WTC11 (cell line): ENCODE measurements around the gene ITPR1. TPM values are rescaled to one million over a fixed set of nuclear protein-coding genes. Genes with fewer than 3 reads are reported as not detected.

Source experiments
- ATAC-seq: fragments of 200-7000 bp; cut with Tn5 transposase; 2 replicates; pipeline ENCODE4 v1.10.0; 2021; ENCODE audit warnings: mild to moderate bottlenecking, moderate library complexity
- CTCF ChIA-PET: fragments of 300-600 bp; sonication (Branson Sonifier 250); formaldehyde crosslinking; loops from one replicate; lab custom pipeline; 2021; ENCODE audit warnings: antibody characterized with exemption; lab: Charles Lee
- POLR2A ChIA-PET: fragments of 350-600 bp; sonication (Branson Sonifier 250); formaldehyde crosslinking; loops from one replicate; lab custom pipeline; 2021; ENCODE audit warnings: antibody characterized with exemption; lab: Charles Lee
- DNase-seq: peaks from one replicate; pipeline ENCODE4 v3.0.0; 2021; ENCODE audit warnings: low spot score
- H3K27ac Mint-ChIP-seq: 2 replicates; pipeline ENCODE4 v1.8.0; 2021; ENCODE audit warnings: mixed read lengths
- H3K27me3 Mint-ChIP-seq: 2 replicates; pipeline ENCODE4 v1.8.0; 2021; ENCODE audit warnings: low read depth, mild to moderate bottlenecking, moderate library complexity, mixed read lengths
- H3K36me3 Mint-ChIP-seq: 2 replicates; pipeline ENCODE4 v1.8.0; 2021; ENCODE audit warnings: mixed read lengths
- H3K4me1 Mint-ChIP-seq: 2 replicates; pipeline ENCODE4 v1.8.0; 2022; ENCODE audit warnings: mixed read lengths
- H3K4me3 Mint-ChIP-seq: 2 replicates; pipeline ENCODE4 v1.8.0; 2021; ENCODE audit warnings: mild to moderate bottlenecking, moderate library complexity, mixed read lengths
- H3K9me3 Mint-ChIP-seq: 2 replicates; pipeline ENCODE4 v1.8.0; 2021; ENCODE audit warnings: mixed read lengths
- CBFB ChIP-seq: sonication (generic); formaldehyde crosslinking; IDR thresholded peaks from 2 replicates; pipeline ENCODE4 v1.8.1; 2022; ENCODE audit warnings: mild to moderate bottlenecking, low read depth, missing genetic modification reagents
- CREB1 ChIP-seq: sonication (generic); formaldehyde crosslinking; IDR thresholded peaks from 2 replicates; pipeline ENCODE4 v1.8.0; 2023; ENCODE audit warnings: mild to moderate bottlenecking, missing genetic modification reagents
- ELF4 ChIP-seq: sonication (generic); formaldehyde crosslinking; IDR thresholded peaks from 2 replicates; pipeline ENCODE4 v1.8.1; 2022; ENCODE audit warnings: low read depth, mild to moderate bottlenecking, moderate library complexity, missing genetic modification reagents
- GABPB1 ChIP-seq: sonication (generic); formaldehyde crosslinking; IDR thresholded peaks from 2 replicates; pipeline ENCODE4 v1.8.1; 2023; ENCODE audit warnings: mild to moderate bottlenecking, missing genetic modification reagents
- JUN ChIP-seq: sonication (generic); formaldehyde crosslinking; IDR thresholded peaks from 2 replicates; pipeline ENCODE4 v1.8.0; 2023; ENCODE audit warnings: mild to moderate bottlenecking, missing genetic modification reagents
- KAT7 ChIP-seq: sonication (generic); formaldehyde crosslinking; IDR thresholded peaks from 2 replicates; pipeline ENCODE4 v1.8.1; 2023; ENCODE audit warnings: missing genetic modification reagents, mild to moderate bottlenecking, borderline replicate concordance
- NFE2L1 ChIP-seq: sonication (generic); formaldehyde crosslinking; IDR thresholded peaks from 2 replicates; pipeline ENCODE4 v1.8.1; 2023; ENCODE audit warnings: missing genetic modification reagents
- NFYB ChIP-seq: sonication (generic); formaldehyde crosslinking; conservative IDR thresholded peaks from 2 replicates; pipeline ENCODE4 v1.8.0; 2022; ENCODE audit warnings: low read depth, missing genetic modification reagents
- NR2C2 ChIP-seq: sonication (generic); formaldehyde crosslinking; IDR thresholded peaks from 2 replicates; pipeline ENCODE4 v1.8.0; 2022; ENCODE audit warnings: mild to moderate bottlenecking, missing genetic modification reagents
- PRRX2 ChIP-seq: fragments of 250-450 bp; sonication (Bioruptor Pico); IDR thresholded peaks from 2 replicates; pipeline ENCODE4 v1.8.0; 2021; ENCODE audit warnings: mild to moderate bottlenecking
- SMAD3 ChIP-seq: sonication (generic); formaldehyde crosslinking; IDR thresholded peaks from 2 replicates; pipeline ENCODE4 v1.8.0; 2022; ENCODE audit warnings: missing genetic modification reagents, mild to moderate bottlenecking, borderline replicate concordance
- TP53 ChIP-seq: sonication (generic); formaldehyde crosslinking; IDR thresholded peaks from 2 replicates; pipeline ENCODE4 v1.8.1; 2023; ENCODE audit warnings: mild to moderate bottlenecking, missing genetic modification reagents
- ZNF219 ChIP-seq: sonication (generic); formaldehyde crosslinking; IDR thresholded peaks from 2 replicates; pipeline ENCODE4 v1.8.0; 2023; ENCODE audit warnings: missing genetic modification reagents, mild to moderate bottlenecking, borderline replicate concordance
- ZNF232 ChIP-seq: sonication (generic); formaldehyde crosslinking; IDR thresholded peaks from 2 replicates; pipeline ENCODE4 v1.8.0; 2022; ENCODE audit warnings: mild to moderate bottlenecking, missing genetic modification reagents
- total RNA-seq: library from RNA; stranded (reverse); gene quantifications from 3 replicates; pipeline ENCODE4 v1.2.3, GENCODE V29; 2021
- TF ChIP-seq, protein P1 (sequence below): sonication (generic); formaldehyde crosslinking; IDR thresholded peaks from 2 replicates; pipeline ENCODE4 v1.8.1; 2022; ENCODE audit warnings: low read depth, missing genetic modification reagents, borderline replicate concordance
- TF ChIP-seq, protein P2 (sequence below): sonication (generic); formaldehyde crosslinking; conservative IDR thresholded peaks from 2 replicates; pipeline ENCODE4 v1.8.1; 2023; ENCODE audit warnings: mild to moderate bottlenecking, low read depth, missing genetic modification reagents, moderate library complexity
- TF ChIP-seq, protein P3 (sequence below): fragments of 200-600 bp; IDR thresholded peaks from 2 replicates; pipeline ENCODE4 v1.8.0; 2022; ENCODE audit warnings: antibody characterized with exemption
- TF ChIP-seq, protein P4 (sequence below): sonication (generic); formaldehyde crosslinking; IDR thresholded peaks from 2 replicates; pipeline ENCODE4 v1.8.1; 2023; ENCODE audit warnings: mild to moderate bottlenecking, missing genetic modification reagents, borderline replicate concordance
- TF ChIP-seq, protein P5 (sequence below): fragments of 250-450 bp; sonication (Bioruptor Pico); IDR thresholded peaks from 2 replicates; pipeline ENCODE4 v1.9.0; 2021; ENCODE audit warnings: moderate library complexity, mild to moderate bottlenecking, inconsistent platforms, borderline replicate concordance
- TF ChIP-seq, protein P6 (sequence below): sonication (generic); formaldehyde crosslinking; IDR thresholded peaks from 2 replicates; pipeline ENCODE4 v1.8.1; 2023; ENCODE audit warnings: mild to moderate bottlenecking, moderate library complexity, missing genetic modification reagents
- TF ChIP-seq, protein P7 (sequence below): sonication (generic); formaldehyde crosslinking; IDR thresholded peaks from 2 replicates; pipeline ENCODE4 v1.8.1; 2023; ENCODE audit warnings: mild to moderate bottlenecking, missing genetic modification reagents
- TF ChIP-seq, protein P8 (sequence below): sonication (generic); formaldehyde crosslinking; IDR thresholded peaks from 2 replicates; pipeline ENCODE4 v1.8.1; 2022; ENCODE audit warnings: missing genetic modification reagents, borderline replicate concordance

ITPR1 gene
- total RNA-seq, 1 experiment from 2014 or later = 11.8 TPM

DNA sequence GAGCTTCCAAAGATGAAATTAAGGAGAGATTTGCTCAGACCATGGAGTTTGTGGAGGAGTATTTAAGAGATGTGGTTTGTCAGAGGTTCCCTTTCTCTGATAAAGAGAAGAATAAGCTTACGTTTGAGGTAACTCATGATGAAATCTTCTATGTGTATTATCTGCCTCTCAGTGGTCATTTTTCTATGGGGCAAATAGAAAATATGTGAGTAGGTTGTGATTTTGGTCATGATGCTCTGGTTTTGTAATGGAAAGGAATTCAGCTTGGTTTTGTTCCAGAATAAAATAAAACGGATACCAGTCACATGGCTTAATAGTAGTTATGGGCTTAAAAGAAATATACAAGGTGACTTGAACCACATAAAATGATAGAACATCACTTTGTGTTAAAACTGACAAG is 181.1 kb downstream of the ITPR1 start (continued):
- TF ChIP-seq, protein P1, sequence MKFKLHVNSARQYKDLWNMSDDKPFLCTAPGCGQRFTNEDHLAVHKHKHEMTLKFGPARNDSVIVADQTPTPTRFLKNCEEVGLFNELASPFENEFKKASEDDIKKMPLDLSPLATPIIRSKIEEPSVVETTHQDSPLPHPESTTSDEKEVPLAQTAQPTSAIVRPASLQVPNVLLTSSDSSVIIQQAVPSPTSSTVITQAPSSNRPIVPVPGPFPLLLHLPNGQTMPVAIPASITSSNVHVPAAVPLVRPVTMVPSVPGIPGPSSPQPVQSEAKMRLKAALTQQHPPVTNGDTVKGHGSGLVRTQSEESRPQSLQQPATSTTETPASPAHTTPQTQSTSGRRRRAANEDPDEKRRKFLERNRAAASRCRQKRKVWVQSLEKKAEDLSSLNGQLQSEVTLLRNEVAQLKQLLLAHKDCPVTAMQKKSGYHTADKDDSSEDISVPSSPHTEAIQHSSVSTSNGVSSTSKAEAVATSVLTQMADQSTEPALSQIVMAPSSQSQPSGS (CRISPR knock-in tag) = no peak
- TF ChIP-seq JUN (CRISPR knock-in tag) (no peak), CBFB (CRISPR knock-in tag) (no peak)
- TF ChIP-seq, protein P2, sequence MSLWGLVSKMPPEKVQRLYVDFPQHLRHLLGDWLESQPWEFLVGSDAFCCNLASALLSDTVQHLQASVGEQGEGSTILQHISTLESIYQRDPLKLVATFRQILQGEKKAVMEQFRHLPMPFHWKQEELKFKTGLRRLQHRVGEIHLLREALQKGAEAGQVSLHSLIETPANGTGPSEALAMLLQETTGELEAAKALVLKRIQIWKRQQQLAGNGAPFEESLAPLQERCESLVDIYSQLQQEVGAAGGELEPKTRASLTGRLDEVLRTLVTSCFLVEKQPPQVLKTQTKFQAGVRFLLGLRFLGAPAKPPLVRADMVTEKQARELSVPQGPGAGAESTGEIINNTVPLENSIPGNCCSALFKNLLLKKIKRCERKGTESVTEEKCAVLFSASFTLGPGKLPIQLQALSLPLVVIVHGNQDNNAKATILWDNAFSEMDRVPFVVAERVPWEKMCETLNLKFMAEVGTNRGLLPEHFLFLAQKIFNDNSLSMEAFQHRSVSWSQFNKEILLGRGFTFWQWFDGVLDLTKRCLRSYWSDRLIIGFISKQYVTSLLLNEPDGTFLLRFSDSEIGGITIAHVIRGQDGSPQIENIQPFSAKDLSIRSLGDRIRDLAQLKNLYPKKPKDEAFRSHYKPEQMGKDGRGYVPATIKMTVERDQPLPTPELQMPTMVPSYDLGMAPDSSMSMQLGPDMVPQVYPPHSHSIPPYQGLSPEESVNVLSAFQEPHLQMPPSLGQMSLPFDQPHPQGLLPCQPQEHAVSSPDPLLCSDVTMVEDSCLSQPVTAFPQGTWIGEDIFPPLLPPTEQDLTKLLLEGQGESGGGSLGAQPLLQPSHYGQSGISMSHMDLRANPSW (CRISPR knock-in tag) = no peak
- TF ChIP-seq, protein P3, sequence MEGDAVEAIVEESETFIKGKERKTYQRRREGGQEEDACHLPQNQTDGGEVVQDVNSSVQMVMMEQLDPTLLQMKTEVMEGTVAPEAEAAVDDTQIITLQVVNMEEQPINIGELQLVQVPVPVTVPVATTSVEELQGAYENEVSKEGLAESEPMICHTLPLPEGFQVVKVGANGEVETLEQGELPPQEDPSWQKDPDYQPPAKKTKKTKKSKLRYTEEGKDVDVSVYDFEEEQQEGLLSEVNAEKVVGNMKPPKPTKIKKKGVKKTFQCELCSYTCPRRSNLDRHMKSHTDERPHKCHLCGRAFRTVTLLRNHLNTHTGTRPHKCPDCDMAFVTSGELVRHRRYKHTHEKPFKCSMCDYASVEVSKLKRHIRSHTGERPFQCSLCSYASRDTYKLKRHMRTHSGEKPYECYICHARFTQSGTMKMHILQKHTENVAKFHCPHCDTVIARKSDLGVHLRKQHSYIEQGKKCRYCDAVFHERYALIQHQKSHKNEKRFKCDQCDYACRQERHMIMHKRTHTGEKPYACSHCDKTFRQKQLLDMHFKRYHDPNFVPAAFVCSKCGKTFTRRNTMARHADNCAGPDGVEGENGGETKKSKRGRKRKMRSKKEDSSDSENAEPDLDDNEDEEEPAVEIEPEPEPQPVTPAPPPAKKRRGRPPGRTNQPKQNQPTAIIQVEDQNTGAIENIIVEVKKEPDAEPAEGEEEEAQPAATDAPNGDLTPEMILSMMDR = no peak
- TF ChIP-seq, protein P4, sequence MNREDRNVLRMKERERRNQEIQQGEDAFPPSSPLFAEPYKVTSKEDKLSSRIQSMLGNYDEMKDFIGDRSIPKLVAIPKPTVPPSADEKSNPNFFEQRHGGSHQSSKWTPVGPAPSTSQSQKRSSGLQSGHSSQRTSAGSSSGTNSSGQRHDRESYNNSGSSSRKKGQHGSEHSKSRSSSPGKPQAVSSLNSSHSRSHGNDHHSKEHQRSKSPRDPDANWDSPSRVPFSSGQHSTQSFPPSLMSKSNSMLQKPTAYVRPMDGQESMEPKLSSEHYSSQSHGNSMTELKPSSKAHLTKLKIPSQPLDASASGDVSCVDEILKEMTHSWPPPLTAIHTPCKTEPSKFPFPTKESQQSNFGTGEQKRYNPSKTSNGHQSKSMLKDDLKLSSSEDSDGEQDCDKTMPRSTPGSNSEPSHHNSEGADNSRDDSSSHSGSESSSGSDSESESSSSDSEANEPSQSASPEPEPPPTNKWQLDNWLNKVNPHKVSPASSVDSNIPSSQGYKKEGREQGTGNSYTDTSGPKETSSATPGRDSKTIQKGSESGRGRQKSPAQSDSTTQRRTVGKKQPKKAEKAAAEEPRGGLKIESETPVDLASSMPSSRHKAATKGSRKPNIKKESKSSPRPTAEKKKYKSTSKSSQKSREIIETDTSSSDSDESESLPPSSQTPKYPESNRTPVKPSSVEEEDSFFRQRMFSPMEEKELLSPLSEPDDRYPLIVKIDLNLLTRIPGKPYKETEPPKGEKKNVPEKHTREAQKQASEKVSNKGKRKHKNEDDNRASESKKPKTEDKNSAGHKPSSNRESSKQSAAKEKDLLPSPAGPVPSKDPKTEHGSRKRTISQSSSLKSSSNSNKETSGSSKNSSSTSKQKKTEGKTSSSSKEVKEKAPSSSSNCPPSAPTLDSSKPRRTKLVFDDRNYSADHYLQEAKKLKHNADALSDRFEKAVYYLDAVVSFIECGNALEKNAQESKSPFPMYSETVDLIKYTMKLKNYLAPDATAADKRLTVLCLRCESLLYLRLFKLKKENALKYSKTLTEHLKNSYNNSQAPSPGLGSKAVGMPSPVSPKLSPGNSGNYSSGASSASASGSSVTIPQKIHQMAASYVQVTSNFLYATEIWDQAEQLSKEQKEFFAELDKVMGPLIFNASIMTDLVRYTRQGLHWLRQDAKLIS (CRISPR knock-in tag) = no peak
- TF ChIP-seq, protein P5, sequence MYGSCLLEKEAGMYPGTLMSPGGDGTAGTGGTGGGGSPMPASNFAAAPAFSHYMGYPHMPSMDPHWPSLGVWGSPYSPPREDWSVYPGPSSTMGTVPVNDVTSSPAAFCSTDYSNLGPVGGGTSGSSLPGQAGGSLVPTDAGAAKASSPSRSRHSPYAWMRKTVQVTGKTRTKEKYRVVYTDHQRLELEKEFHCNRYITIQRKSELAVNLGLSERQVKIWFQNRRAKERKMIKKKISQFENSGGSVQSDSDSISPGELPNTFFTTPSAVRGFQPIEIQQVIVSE (CRISPR knock-in tag) = no peak
- TF ChIP-seq, protein P6, sequence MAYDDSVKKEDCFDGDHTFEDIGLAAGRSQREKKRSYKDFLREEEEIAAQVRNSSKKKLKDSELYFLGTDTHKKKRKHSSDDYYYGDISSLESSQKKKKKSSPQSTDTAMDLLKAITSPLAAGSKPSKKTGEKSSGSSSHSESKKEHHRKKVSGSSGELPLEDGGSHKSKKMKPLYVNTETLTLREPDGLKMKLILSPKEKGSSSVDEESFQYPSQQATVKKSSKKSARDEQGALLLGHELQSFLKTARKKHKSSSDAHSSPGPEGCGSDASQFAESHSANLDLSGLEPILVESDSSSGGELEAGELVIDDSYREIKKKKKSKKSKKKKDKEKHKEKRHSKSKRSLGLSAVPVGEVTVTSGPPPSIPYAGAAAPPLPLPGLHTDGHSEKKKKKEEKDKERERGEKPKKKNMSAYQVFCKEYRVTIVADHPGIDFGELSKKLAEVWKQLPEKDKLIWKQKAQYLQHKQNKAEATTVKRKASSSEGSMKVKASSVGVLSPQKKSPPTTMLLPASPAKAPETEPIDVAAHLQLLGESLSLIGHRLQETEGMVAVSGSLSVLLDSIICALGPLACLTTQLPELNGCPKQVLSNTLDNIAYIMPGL (CRISPR knock-in tag) = no peak
- TF ChIP-seq, protein P7, sequence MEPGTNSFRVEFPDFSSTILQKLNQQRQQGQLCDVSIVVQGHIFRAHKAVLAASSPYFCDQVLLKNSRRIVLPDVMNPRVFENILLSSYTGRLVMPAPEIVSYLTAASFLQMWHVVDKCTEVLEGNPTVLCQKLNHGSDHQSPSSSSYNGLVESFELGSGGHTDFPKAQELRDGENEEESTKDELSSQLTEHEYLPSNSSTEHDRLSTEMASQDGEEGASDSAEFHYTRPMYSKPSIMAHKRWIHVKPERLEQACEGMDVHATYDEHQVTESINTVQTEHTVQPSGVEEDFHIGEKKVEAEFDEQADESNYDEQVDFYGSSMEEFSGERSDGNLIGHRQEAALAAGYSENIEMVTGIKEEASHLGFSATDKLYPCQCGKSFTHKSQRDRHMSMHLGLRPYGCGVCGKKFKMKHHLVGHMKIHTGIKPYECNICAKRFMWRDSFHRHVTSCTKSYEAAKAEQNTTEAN (CRISPR knock-in tag) = no peak

DNA sequence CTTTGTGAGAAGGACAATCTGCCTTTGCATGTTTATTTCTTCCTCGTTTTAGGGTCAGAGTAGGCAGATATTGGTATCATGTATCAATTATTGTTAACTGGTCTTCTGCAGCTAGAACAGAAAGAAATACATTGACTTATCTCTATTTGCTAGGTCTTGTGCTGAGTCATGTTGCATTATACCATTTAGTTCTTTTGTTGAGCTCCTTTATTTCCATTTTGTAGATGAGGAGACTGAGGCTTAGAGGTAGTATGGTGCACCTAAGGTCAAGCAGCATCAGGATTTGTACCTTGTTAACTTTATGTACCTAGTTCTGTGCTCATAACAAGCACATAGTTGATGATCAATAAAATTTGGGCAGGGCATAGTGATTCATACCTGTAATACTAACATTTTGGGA is 182.6 kb downstream of the ITPR1 start:
- Mint-ChIP-seq H3K27ac (no peak overlapping the region), H3K36me3 (no peaks in the 10 kb centered on the region), H3K27me3 (no peaks in the 10 kb centered on the region), H3K4me1 (peaks cover 5% of the 10 kb centered on the region), H3K4me3 (no peak overlapping the region), H3K9me3 (no peaks in the 10 kb centered on the region)
- ChIA-PET POLR2A (no interaction called here), CTCF (no interaction called here)
- TF ChIP-seq, protein P8, sequence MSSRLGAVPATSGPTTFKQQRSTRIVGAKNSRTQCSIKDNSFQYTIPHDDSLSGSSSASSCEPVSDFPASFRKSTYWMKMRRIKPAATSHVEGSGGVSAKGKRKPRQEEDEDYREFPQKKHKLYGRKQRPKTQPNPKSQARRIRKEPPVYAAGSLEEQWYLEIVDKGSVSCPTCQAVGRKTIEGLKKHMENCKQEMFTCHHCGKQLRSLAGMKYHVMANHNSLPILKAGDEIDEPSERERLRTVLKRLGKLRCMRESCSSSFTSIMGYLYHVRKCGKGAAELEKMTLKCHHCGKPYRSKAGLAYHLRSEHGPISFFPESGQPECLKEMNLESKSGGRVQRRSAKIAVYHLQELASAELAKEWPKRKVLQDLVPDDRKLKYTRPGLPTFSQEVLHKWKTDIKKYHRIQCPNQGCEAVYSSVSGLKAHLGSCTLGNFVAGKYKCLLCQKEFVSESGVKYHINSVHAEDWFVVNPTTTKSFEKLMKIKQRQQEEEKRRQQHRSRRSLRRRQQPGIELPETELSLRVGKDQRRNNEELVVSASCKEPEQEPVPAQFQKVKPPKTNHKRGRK = no peak
- TF ChIP-seq ZNF232 (CRISPR knock-in tag) = no peak
- no peak for TF ChIP-seq ZNF219
- TF ChIP-seq PRRX2 = no peak
- TF ChIP-seq NR2C2 (CRISPR knock-in tag) = no peak
- TF ChIP-seq KAT7 (CRISPR knock-in tag) = no peak
- TF ChIP-seq CREB1 (CRISPR knock-in tag) = no peak
- TF ChIP-seq GABPB1 (CRISPR knock-in tag) = no peak
- TF ChIP-seq SMAD3 = no peak
- no peak for TF ChIP-seq ELF4 (CRISPR knock-in tag)
- no peak for TF ChIP-seq NFE2L1 (CRISPR knock-in tag)
- TF ChIP-seq NFYB = no peak
- TF ChIP-seq TP53 (CRISPR knock-in tag) = no peak
- ATAC-seq (no peak), DNase-seq (no peak)
